ENCODE measurements around the gene AKAP6.

AKAP6 gene

GRCh38 chr14:32720927-32721326, 391.8 kb downstream of the AKAP6 start:
- Histone ChIP-seq H3K4me3 (ENCODE audit: low read length in 2 of 2) (no peak overlapping the region), H3K27me3 (ENCODE audit: control insufficient read depth in 2 of 2, insufficient read depth in 2 of 2, low read length in 2 of 2) (no peaks in the 10 kb centered on the region), H3K36me3 (ENCODE audit: control insufficient read depth in 2 of 2, insufficient read depth in 2 of 2, low read length in 2 of 2) (no peaks in the 10 kb centered on the region), H3K4me1 (ENCODE audit: control insufficient read depth in 2 of 2, insufficient read depth in 2 of 2, low read length in 2 of 2) (peaks cover 0 to 2% of the 10 kb centered on the region in 2 donors), H3K9me3 (ENCODE audit: control insufficient read depth in 2 of 2, low read length in 2 of 2) (no peaks in the 10 kb centered on the region), H3K27ac (ENCODE audit: low read depth in 2 of 2, low read length in 2 of 2) (no peak overlapping the region), H3K9ac (ENCODE audit: low read depth in 1 of 2, low read length in 2 of 2) (no peak overlapping the region)

DNA sequence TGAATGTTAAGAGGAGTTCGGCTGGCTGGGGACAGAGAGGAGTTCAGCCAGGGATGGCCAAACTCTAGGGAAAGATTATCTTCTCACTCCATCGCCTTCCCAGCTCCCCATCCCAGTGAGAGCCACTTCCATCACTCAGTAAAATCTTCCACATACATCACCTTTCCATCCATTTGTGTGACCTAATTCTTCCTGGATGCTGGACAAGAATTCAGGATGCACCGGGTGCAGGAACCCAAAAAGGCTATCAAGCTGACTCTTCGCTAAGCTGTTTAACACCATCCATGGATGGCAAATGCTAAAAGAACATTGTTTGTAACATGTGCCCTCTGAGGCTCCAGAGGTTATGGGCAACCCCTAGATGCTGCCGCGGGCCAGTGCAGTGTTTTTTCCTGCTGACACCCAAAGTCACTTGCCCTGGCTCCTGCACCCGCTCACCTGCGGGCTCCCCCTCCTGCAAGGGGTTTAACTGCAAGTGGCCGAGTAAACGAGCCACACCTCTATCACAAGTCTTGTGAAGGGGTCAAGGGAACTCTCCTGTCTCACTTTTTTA, 393.6 kb downstream of the AKAP6 start:
- Histone ChIP-seq H3K9me3 (ENCODE audit: control insufficient read depth in 2 of 2, low read length in 2 of 2) (no peaks in the 10 kb centered on the region), H3K4me3 (ENCODE audit: low read length in 2 of 2) (no peak overlapping the region), H3K36me3 (ENCODE audit: control insufficient read depth in 2 of 2, insufficient read depth in 2 of 2, low read length in 2 of 2) (no peaks in the 10 kb centered on the region), H3K4me1 (ENCODE audit: control insufficient read depth in 2 of 2, insufficient read depth in 2 of 2, low read length in 2 of 2) (peaks cover 0 to 2% of the 10 kb centered on the region in 2 donors), H3K27me3 (ENCODE audit: control insufficient read depth in 2 of 2, insufficient read depth in 2 of 2, low read length in 2 of 2) (no peaks in the 10 kb centered on the region), H3K27ac (ENCODE audit: low read depth in 2 of 2, low read length in 2 of 2) (no peak overlapping the region), H3K9ac (ENCODE audit: low read depth in 1 of 2, low read length in 2 of 2) (no peak overlapping the region)

DNA sequence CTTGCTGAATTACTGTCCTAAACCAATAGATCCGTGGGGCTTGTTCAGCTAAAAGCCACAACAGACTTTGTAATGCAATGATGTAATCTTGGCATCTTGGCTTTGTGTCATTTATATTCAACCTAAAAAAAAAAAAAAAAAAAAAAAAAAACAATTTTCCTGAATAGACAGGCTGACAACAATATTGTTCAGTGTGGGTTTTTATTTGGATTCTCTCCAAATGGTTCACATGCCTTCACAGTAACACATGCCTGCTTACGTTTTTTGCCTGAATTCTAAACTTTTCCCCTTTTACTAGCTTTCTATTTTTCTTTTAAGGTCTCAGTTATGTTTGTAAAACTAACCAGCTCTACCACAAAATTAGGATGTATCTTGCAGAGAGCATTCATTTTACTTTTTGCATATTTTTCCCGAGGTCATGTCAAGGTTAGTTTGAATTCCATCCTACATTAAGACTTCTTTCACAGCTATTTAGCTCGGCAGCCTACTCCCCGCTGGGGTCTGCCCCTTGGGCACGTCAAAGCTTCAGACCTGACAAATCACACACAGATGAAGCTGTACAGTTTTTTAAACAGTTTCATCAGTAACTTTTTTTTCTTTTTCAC, 395.9 kb downstream of the AKAP6 start:
- Histone ChIP-seq H3K4me1 (ENCODE audit: control insufficient read depth in 2 of 2, insufficient read depth in 2 of 2, low read length in 2 of 2) (peaks cover 0 to 2% of the 10 kb centered on the region in 2 donors), H3K4me3 (ENCODE audit: low read length in 2 of 2) (no peak overlapping the region), H3K9ac (ENCODE audit: low read depth in 1 of 2, low read length in 2 of 2) (no peak overlapping the region), H3K36me3 (ENCODE audit: control insufficient read depth in 2 of 2, insufficient read depth in 2 of 2, low read length in 2 of 2) (no peaks in the 10 kb centered on the region), H3K9me3 (ENCODE audit: control insufficient read depth in 2 of 2, low read length in 2 of 2) (no peaks in the 10 kb centered on the region), H3K27ac (ENCODE audit: low read depth in 2 of 2, low read length in 2 of 2) (no peak overlapping the region), H3K27me3 (ENCODE audit: control insufficient read depth in 2 of 2, insufficient read depth in 2 of 2, low read length in 2 of 2) (no peaks in the 10 kb centered on the region)

DNA sequence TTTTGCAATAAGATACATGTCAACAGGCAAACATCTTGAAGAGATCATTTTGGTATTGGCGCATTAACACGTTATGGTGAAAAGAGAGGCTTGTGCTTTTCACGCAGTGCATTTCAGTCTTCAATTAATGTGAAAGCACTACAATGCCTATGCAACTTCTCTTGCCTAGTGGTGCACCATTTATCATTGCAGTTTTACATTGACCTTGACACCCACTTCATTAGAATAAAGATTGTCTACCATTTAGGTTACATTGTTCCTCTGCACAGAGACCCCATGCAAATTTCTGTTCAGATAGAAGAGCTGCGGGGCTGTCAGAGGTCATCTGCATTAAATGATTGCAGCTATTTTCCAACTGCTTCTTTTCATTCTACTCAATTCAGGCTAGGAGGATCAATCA, 397.4 kb downstream of the AKAP6 start:
- no peaks in the 10 kb centered on the region for H3K9me3 ChIP-seq (ENCODE audit: control insufficient read depth in 2 of 2, low read length in 2 of 2)
- no peak overlapping the region for H3K27ac ChIP-seq (ENCODE audit: low read depth in 2 of 2, low read length in 2 of 2)
- H3K9ac ChIP-seq (ENCODE audit: low read depth in 1 of 2, low read length in 2 of 2), result no peak overlapping the region
- H3K4me1 ChIP-seq (ENCODE audit: control insufficient read depth in 2 of 2, insufficient read depth in 2 of 2, low read length in 2 of 2), result peaks cover 0 to 2% of the 10 kb centered on the region in 2 donors
- H3K27me3 ChIP-seq (ENCODE audit: control insufficient read depth in 2 of 2, insufficient read depth in 2 of 2, low read length in 2 of 2), result no peaks in the 10 kb centered on the region
- H3K4me3 ChIP-seq (ENCODE audit: low read length in 2 of 2), result no peak overlapping the region
- H3K36me3 ChIP-seq (ENCODE audit: control insufficient read depth in 2 of 2, insufficient read depth in 2 of 2, low read length in 2 of 2), result no peaks in the 10 kb centered on the region

DNA sequence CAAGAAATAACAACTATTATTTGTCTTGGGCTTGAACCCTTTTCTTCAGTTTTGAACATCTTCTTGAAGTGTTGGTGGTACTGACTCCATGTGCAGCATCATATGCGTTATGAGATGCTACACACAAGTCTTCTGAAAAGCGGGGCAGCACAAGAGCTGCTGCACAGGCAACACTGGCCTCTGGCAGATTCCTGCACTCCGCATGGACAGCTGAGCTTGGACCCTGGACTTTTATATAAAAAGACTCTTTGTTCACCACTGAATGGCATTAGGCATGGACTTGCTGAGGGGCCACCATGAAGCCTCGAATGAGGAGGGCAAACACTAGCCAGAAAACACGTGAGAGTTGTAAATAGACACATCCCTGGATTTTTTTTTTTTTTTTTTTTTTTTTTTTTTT, 398.7 kb downstream of the AKAP6 start:
- no peak overlapping the region for H3K9ac ChIP-seq (ENCODE audit: low read depth in 1 of 2, low read length in 2 of 2)
- no peak overlapping the region for H3K27ac ChIP-seq (ENCODE audit: low read depth in 2 of 2, low read length in 2 of 2)
- no peak overlapping the region for H3K4me3 ChIP-seq (ENCODE audit: low read length in 2 of 2)
- no peaks in the 10 kb centered on the region for H3K36me3 ChIP-seq (ENCODE audit: control insufficient read depth in 2 of 2, insufficient read depth in 2 of 2, low read length in 2 of 2)
- peaks cover 0 to 2% of the 10 kb centered on the region in 2 donors for H3K4me1 ChIP-seq (ENCODE audit: control insufficient read depth in 2 of 2, insufficient read depth in 2 of 2, low read length in 2 of 2)
- H3K27me3 ChIP-seq (ENCODE audit: control insufficient read depth in 2 of 2, insufficient read depth in 2 of 2, low read length in 2 of 2), result no peaks in the 10 kb centered on the region
- no peaks in the 10 kb centered on the region for H3K9me3 ChIP-seq (ENCODE audit: control insufficient read depth in 2 of 2, low read length in 2 of 2)

DNA sequence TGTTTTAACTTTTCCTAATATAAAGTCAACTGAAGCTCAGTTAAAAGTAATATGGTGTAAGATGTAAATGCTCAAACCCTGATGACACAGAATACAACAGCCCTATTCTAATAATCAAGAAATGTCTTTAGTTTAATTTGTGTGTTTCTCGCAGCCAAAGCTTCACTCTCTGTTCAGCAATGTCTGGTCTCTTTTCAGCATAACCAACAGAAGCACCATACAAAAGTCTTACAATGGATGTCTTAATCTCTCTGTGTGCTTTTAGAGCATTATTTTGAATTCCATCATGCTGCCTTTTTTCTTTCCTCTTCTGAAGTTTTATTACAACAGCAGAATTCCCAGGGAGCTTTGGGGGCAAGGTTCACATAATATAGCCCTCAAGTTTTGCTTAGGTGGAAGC, 399.4 kb downstream of the AKAP6 start:
- no peak overlapping the region for H3K4me3 ChIP-seq (ENCODE audit: low read length in 2 of 2)
- H3K4me1 ChIP-seq (ENCODE audit: control insufficient read depth in 2 of 2, insufficient read depth in 2 of 2, low read length in 2 of 2), result peaks cover 0 to 2% of the 10 kb centered on the region in 2 donors
- no peaks in the 10 kb centered on the region for H3K9me3 ChIP-seq (ENCODE audit: control insufficient read depth in 2 of 2, low read length in 2 of 2)
- H3K27me3 ChIP-seq (ENCODE audit: control insufficient read depth in 2 of 2, insufficient read depth in 2 of 2, low read length in 2 of 2), result no peaks in the 10 kb centered on the region
- no peak overlapping the region for H3K9ac ChIP-seq (ENCODE audit: low read depth in 1 of 2, low read length in 2 of 2)
- H3K36me3 ChIP-seq (ENCODE audit: control insufficient read depth in 2 of 2, insufficient read depth in 2 of 2, low read length in 2 of 2), result no peaks in the 10 kb centered on the region
- H3K27ac ChIP-seq (ENCODE audit: low read depth in 2 of 2, low read length in 2 of 2), result no peak overlapping the region

- Histone ChIP-seq H3K27me3 (ENCODE audit: control insufficient read depth in 2 of 2, insufficient read depth in 2 of 2, low read length in 2 of 2) (no peaks in the 10 kb centered on the region), H3K27ac (ENCODE audit: low read depth in 2 of 2, low read length in 2 of 2) (no peak overlapping the region), H3K4me3 (ENCODE audit: low read length in 2 of 2) (no peak overlapping the region), H3K9ac (ENCODE audit: low read depth in 1 of 2, low read length in 2 of 2) (no peak overlapping the region), H3K4me1 (ENCODE audit: control insufficient read depth in 2 of 2, insufficient read depth in 2 of 2, low read length in 2 of 2) (peaks cover 0 to 2% of the 10 kb centered on the region in 2 donors), H3K36me3 (ENCODE audit: control insufficient read depth in 2 of 2, insufficient read depth in 2 of 2, low read length in 2 of 2) (no peaks in the 10 kb centered on the region), H3K9me3 (ENCODE audit: control insufficient read depth in 2 of 2, low read length in 2 of 2) (no peaks in the 10 kb centered on the region)
Measured at GRCh38 chr14:32728976-32729375, 399.9 kb downstream of the AKAP6 start.

- H3K27ac ChIP-seq (ENCODE audit: low read depth in 2 of 2, low read length in 2 of 2), result no peak overlapping the region
- no peaks in the 10 kb centered on the region for H3K4me1 ChIP-seq (ENCODE audit: control insufficient read depth in 2 of 2, insufficient read depth in 2 of 2, low read length in 2 of 2)
- H3K4me3 ChIP-seq (ENCODE audit: low read length in 2 of 2), result no peak overlapping the region
- no peaks in the 10 kb centered on the region for H3K36me3 ChIP-seq (ENCODE audit: control insufficient read depth in 2 of 2, insufficient read depth in 2 of 2, low read length in 2 of 2)
- H3K9me3 ChIP-seq (ENCODE audit: control insufficient read depth in 2 of 2, low read length in 2 of 2), result no peaks in the 10 kb centered on the region
- no peaks in the 10 kb centered on the region for H3K27me3 ChIP-seq (ENCODE audit: control insufficient read depth in 2 of 2, insufficient read depth in 2 of 2, low read length in 2 of 2)
- H3K9ac ChIP-seq (ENCODE audit: low read depth in 1 of 2, low read length in 2 of 2), result no peak overlapping the region
Measured at GRCh38 chr14:32731249-32731648, 402.2 kb downstream of the AKAP6 start.

- Histone ChIP-seq H3K9me3 (ENCODE audit: control insufficient read depth in 2 of 2, low read length in 2 of 2) (no peaks in the 10 kb centered on the region), H3K4me3 (ENCODE audit: low read length in 2 of 2) (no peak overlapping the region), H3K4me1 (ENCODE audit: control insufficient read depth in 2 of 2, insufficient read depth in 2 of 2, low read length in 2 of 2) (no peaks in the 10 kb centered on the region), H3K27me3 (ENCODE audit: control insufficient read depth in 2 of 2, insufficient read depth in 2 of 2, low read length in 2 of 2) (no peaks in the 10 kb centered on the region), H3K9ac (ENCODE audit: low read depth in 1 of 2, low read length in 2 of 2) (no peak overlapping the region), H3K27ac (ENCODE audit: low read depth in 2 of 2, low read length in 2 of 2) (no peak overlapping the region), H3K36me3 (ENCODE audit: control insufficient read depth in 2 of 2, insufficient read depth in 2 of 2, low read length in 2 of 2) (no peaks in the 10 kb centered on the region)
Measured at GRCh38 chr14:32733015-32733414, 403.9 kb downstream of the AKAP6 start.

DNA sequence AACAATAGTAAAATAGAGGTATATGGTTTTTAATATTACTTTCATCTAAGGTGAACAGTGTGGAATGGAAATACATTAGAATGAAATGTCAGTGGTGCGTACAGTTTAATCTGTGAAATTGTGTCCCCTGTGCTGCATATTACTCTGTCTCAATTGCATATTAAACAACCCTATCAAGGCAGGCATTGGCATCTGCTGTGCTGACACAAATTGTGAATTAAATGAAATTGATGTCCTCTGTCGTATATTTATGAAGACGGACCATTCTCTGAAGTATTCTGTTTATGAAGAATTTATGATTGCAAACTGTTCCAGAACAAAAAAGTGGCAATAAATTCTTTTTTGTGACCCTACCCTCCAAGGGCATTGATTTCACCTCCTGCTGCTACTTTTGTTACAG, 405.2 kb downstream of the AKAP6 start:
- no peak overlapping the region for H3K4me3 ChIP-seq (ENCODE audit: low read length in 2 of 2)
- H3K9ac ChIP-seq (ENCODE audit: low read depth in 1 of 2, low read length in 2 of 2), result no peak overlapping the region
- H3K9me3 ChIP-seq (ENCODE audit: control insufficient read depth in 2 of 2, low read length in 2 of 2), result no peaks in the 10 kb centered on the region
- H3K27ac ChIP-seq (ENCODE audit: low read depth in 2 of 2, low read length in 2 of 2), result no peak overlapping the region
- H3K4me1 ChIP-seq (ENCODE audit: control insufficient read depth in 2 of 2, insufficient read depth in 2 of 2, low read length in 2 of 2), result no peaks in the 10 kb centered on the region
- H3K36me3 ChIP-seq (ENCODE audit: control insufficient read depth in 2 of 2, insufficient read depth in 2 of 2, low read length in 2 of 2), result no peaks in the 10 kb centered on the region
- H3K27me3 ChIP-seq (ENCODE audit: control insufficient read depth in 2 of 2, insufficient read depth in 2 of 2, low read length in 2 of 2), result no peaks in the 10 kb centered on the region

Data from mucosa of rectum (tissue), 2 donors.